WTC11 (cell line): ENCODE results near the gene C16orf46.

Experiments used
- ATF1 ChIP-seq: sonication (generic); formaldehyde crosslinking; IDR thresholded peaks from 2 replicates; pipeline ENCODE4 v1.8.1; 2023; ENCODE audit warnings: mild to moderate bottlenecking, moderate library complexity, missing genetic modification reagents
- CREB1 ChIP-seq: sonication (generic); formaldehyde crosslinking; IDR thresholded peaks from 2 replicates; pipeline ENCODE4 v1.8.0; 2023; ENCODE audit warnings: mild to moderate bottlenecking, missing genetic modification reagents
- ELF4 ChIP-seq: sonication (generic); formaldehyde crosslinking; IDR thresholded peaks from 2 replicates; pipeline ENCODE4 v1.8.1; 2022; ENCODE audit warnings: low read depth, mild to moderate bottlenecking, moderate library complexity, missing genetic modification reagents
- FOXJ3 ChIP-seq: sonication (generic); formaldehyde crosslinking; IDR thresholded peaks from 2 replicates; pipeline ENCODE4 v1.9.0; 2021; ENCODE audit warnings: missing genetic modification reagents, mild to moderate bottlenecking, borderline replicate concordance
- MYBL2 ChIP-seq: sonication (generic); formaldehyde crosslinking; IDR thresholded peaks from 2 replicates; pipeline ENCODE4 v1.8.1; 2023; ENCODE audit warnings: mild to moderate bottlenecking, moderate library complexity, missing genetic modification reagents
- ZNF138 ChIP-seq: sonication (generic); formaldehyde crosslinking; conservative IDR thresholded peaks from 2 replicates; pipeline ENCODE4 v1.8.1; 2022; ENCODE audit warnings: mild to moderate bottlenecking, moderate library complexity, missing genetic modification reagents
- TF ChIP-seq, protein P1 (sequence below): sonication (generic); formaldehyde crosslinking; IDR thresholded peaks from 2 replicates; pipeline ENCODE4 v1.8.1; 2022; ENCODE audit warnings: low read depth, mild to moderate bottlenecking, moderate library complexity, missing genetic modification reagents, borderline replicate concordance
- TF ChIP-seq, protein P2 (sequence below): fragments of 200-600 bp; IDR thresholded peaks from 2 replicates; pipeline ENCODE4 v1.8.0; 2022; ENCODE audit warnings: antibody characterized with exemption
- TF ChIP-seq, protein P3 (sequence below): sonication (generic); formaldehyde crosslinking; IDR thresholded peaks from 2 replicates; pipeline ENCODE4 v1.8.1; 2023; ENCODE audit warnings: mild to moderate bottlenecking, missing genetic modification reagents

DNA sequence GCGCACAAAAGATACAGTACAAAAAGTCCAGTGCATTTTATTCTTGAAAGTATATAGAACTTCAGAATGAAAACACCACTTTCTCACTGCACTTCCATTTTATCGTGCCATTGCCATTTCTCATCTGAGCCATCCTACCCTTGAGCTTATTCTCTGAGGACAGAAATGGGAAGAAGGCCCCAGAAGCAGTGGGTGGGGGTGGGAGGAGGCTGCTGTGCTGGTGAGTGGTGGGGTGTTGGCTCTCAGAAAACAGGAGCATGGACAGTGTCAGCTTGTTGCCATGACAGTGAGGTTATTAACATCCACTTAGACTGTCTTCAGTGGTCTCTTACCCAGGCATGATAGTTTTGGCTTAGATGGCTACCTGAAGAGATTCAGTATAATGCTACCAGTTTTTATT, 36.9 kb downstream of the C16orf46 start:
- TF ChIP-seq ZNF138 (CRISPR knock-in tag): no peak
- TF ChIP-seq, protein P1, sequence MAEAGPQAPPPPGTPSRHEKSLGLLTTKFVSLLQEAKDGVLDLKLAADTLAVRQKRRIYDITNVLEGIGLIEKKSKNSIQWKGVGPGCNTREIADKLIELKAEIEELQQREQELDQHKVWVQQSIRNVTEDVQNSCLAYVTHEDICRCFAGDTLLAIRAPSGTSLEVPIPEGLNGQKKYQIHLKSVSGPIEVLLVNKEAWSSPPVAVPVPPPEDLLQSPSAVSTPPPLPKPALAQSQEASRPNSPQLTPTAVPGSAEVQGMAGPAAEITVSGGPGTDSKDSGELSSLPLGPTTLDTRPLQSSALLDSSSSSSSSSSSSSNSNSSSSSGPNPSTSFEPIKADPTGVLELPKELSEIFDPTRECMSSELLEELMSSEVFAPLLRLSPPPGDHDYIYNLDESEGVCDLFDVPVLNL: no peak
- no peak for TF ChIP-seq MYBL2 (CRISPR knock-in tag)
- no peak for TF ChIP-seq CREB1
- TF ChIP-seq, protein P2, sequence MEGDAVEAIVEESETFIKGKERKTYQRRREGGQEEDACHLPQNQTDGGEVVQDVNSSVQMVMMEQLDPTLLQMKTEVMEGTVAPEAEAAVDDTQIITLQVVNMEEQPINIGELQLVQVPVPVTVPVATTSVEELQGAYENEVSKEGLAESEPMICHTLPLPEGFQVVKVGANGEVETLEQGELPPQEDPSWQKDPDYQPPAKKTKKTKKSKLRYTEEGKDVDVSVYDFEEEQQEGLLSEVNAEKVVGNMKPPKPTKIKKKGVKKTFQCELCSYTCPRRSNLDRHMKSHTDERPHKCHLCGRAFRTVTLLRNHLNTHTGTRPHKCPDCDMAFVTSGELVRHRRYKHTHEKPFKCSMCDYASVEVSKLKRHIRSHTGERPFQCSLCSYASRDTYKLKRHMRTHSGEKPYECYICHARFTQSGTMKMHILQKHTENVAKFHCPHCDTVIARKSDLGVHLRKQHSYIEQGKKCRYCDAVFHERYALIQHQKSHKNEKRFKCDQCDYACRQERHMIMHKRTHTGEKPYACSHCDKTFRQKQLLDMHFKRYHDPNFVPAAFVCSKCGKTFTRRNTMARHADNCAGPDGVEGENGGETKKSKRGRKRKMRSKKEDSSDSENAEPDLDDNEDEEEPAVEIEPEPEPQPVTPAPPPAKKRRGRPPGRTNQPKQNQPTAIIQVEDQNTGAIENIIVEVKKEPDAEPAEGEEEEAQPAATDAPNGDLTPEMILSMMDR: no peak
- no peak for TF ChIP-seq ELF4 (CRISPR knock-in tag)
- no peak for TF ChIP-seq FOXJ3 (CRISPR knock-in tag)
- TF ChIP-seq, protein P3, sequence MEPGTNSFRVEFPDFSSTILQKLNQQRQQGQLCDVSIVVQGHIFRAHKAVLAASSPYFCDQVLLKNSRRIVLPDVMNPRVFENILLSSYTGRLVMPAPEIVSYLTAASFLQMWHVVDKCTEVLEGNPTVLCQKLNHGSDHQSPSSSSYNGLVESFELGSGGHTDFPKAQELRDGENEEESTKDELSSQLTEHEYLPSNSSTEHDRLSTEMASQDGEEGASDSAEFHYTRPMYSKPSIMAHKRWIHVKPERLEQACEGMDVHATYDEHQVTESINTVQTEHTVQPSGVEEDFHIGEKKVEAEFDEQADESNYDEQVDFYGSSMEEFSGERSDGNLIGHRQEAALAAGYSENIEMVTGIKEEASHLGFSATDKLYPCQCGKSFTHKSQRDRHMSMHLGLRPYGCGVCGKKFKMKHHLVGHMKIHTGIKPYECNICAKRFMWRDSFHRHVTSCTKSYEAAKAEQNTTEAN (CRISPR knock-in tag): no peak
- TF ChIP-seq ATF1: no peak
